KG1 (cell line): ENCODE data around the gene DNAAF3.

Experiments used
- DNase-seq: peaks from one replicate; lab custom pipeline; 2025; lab: John Stamatoyannopoulos, UW

Gene DNAAF3

GRCh38 chr19:55116232-55116858, 50.1 kb downstream of the DNAAF3 start:
- no peak for DNase-seq

DNA sequence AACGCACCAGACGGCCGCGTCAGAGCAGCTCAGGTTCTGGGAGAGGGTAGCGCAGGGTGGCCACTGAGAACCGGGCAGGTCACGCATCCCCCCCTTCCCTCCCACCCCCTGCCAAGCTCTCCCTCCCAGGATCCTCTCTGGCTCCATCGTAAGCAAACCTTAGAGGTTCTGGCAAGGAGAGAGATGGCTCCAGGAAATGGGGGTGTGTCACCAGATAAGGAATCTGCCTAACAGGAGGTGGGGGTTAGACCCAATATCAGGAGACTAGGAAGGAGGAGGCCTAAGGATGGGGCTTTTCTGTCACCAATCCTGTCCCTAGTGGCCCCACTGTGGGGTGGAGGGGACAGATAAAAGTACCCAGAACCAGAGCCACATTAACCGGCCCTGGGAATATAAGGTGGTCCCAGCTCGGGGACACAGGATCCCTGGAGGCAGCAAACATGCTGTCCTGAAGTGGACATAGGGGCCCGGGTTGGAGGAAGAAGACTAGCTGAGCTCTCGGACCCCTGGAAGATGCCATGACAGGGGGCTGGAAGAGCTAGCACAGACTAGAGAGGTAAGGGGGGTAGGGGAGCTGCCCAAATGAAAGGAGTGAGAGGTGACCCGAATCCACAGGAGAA, 50.9 kb downstream of the DNAAF3 start:
- no peak for DNase-seq

DNA sequence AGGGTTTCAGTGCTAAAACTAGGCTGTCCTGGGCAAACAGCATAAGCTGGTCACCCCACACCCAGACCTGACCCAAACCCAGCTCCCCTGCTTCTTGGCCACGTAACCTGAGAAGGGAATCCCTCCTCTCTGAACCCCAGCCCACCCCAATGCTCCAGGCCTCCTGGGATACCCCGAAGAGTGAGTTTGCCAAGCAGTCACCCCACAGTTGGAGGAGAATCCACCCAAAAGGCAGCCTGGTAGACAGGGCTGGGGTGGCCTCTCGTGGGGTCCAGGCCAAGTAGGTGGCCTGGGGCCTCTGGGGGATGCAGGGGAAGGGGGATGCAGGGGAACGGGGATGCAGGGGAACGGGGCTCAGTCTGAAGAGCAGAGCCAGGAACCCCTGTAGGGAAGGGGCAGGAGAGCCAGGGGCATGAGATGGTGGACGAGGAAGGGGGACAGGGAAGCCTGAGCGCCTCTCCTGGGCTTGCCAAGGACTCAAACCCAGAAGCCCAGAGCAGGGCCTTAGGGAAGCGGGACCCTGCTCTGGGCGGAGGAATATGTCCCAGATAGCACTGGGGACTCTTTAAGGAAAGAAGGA, 51.8 kb downstream of the DNAAF3 start:
- no peak for DNase-seq

- DNase-seq = no peak
Measured at GRCh38 chr19:55113570-55114039, 52.8 kb downstream of the DNAAF3 start.

- no peak for DNase-seq
Measured at GRCh38 chr19:55112777-55113569, 53.4 kb downstream of the DNAAF3 start.

- DNase-seq = no peak
Measured at GRCh38 chr19:55112246-55112776, 54.1 kb downstream of the DNAAF3 start.

DNA sequence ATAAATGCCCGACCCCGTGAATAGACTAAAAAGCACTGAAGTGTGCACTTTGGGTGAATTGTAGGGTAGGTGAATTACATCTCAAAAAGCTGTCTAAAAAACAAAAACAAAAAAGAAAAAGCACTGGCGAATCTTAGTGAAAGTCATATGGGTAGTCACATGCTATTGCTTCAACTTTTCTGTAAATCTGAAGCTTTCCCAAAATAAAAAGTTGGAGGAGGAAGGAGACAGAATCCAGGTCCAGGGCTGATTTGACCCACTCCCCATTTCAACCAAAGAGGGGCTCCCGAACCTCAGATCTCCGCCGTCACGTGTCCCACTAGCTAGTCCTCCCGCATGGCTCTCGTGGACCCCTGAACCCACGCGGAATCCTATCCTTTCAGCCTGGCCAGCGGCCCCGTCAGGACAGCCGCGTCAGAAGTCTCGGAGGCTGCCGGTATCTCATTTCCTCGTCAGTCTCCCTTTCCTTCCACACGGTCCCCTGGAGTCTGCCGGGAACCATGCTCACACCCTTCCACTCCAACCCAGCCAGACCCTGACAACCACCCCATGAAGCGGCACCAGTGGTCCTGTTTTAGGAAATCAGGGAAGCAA, 55.1 kb downstream of the DNAAF3 start:
- no peak for DNase-seq

DNA sequence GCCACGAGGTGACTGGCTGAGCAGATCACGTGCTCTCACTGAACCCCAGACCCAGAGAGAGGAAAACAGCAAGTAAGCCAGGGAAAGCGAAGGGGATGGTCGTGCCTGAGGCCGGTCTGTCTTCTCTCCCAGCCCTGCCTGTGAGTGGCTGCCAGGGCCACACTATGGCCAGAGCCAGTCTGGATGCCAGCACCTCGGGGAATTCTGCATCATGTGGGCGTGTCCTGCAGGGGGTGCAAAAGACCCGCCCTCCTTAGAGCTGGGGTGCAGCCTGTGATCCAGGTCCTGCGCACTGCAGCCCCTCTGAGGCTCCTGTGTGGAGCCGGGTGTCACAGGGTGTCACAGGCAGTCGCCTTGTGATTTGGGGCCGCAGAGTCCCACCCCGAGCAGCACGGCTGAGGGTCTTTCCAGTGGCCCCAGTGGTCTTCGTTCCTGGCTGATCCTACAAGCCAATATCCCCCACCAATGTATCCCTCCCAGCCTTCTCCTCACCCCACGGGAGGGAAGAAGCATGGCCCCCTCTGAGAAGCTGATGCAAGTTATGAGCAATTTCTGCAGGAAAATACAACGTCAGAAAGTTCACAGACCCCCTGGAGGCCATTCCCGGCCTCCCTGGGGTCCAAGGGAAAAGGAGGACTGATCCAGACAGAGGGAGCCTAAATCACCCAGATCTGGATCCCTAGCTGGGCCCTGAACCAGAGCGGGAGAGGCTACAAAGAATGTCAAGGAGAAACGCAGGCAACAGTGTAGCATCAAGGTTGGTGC, 56.7 kb downstream of the DNAAF3 start:
- no peak for DNase-seq
